Smooth muscle cell (in vitro differentiated cells): Measurements from ENCODE around the gene SLC44A5. TPM values are rescaled to one million over a fixed set of nuclear protein-coding genes. Genes with fewer than 3 reads are reported as not detected.

Experiments used
- DNase-seq: peaks from one replicate; lab custom pipeline; 2025; ENCODE audit not compliant: unreplicated experiment; lab: John Stamatoyannopoulos, UW
- H2AFZ ChIP-seq: fragments of 200-600 bp; sonication (generic); 2 replicates; pipeline ENCODE4 v1.6.0; 2016; ENCODE audit warnings: antibody characterized with exemption, low read depth, mild to moderate bottlenecking
- H3F3A ChIP-seq: fragments of 200-600 bp; sonication (generic); 2 replicates; pipeline ENCODE4 v1.6.0; 2017; ENCODE audit warnings: antibody characterized with exemption, low read depth
- H3K27ac ChIP-seq: fragments of 200-600 bp; sonication (generic); 2 replicates; pipeline ENCODE4 v1.5.1; 2016; ENCODE audit warnings: low read depth, mild to moderate bottlenecking
- H3K27me3 ChIP-seq: fragments of 200-600 bp; sonication (generic); 2 replicates; pipeline ENCODE4 v1.6.1; 2016; ENCODE audit warnings: low read depth, mild to moderate bottlenecking
- H3K36me3 ChIP-seq: fragments of 200-600 bp; sonication (generic); 2 replicates; pipeline ENCODE4 v1.5.1; 2016; ENCODE audit warnings: low read depth
- H3K4me1 ChIP-seq: fragments of 200-600 bp; sonication (generic); 2 replicates; pipeline ENCODE4 v1.5.1; 2016; ENCODE audit warnings: low read depth
- H3K4me2 ChIP-seq: fragments of 200-600 bp; sonication (generic); 2 replicates; pipeline ENCODE4 v1.6.0; 2016; ENCODE audit warnings: mild to moderate bottlenecking
- H3K4me3 ChIP-seq: fragments of 200-600 bp; sonication (generic); 2 replicates; pipeline ENCODE4 v1.5.1; 2016; ENCODE audit warnings: mild to moderate bottlenecking
- H3K79me2 ChIP-seq: fragments of 200-600 bp; sonication (generic); 2 replicates; pipeline ENCODE4 v1.6.0; 2016; ENCODE audit warnings: low read depth, mild to moderate bottlenecking
- H3K9ac ChIP-seq: fragments of 200-600 bp; sonication (generic); 2 replicates; pipeline ENCODE4 v1.6.0; 2016; ENCODE audit warnings: low read depth
- H3K9me3 ChIP-seq: fragments of 200-600 bp; sonication (generic); replicated peaks from 2 replicates; pipeline ENCODE4 v1.5.1; 2016; ENCODE audit warnings: low read depth
- H4K20me1 ChIP-seq: fragments of 200-600 bp; sonication (generic); 2 replicates; pipeline ENCODE4 v1.6.0; 2016; ENCODE audit warnings: low read depth
- WGBS: methylation state at CpG from one replicate; pipeline ENCODE4 v1.1.7; 2016; ENCODE audit warnings: low lambda C conversion rate; 5-methylcytosine and 5-hydroxymethylcytosine counted together
- polyA plus RNA-seq: library from polyadenylated mRNA; unstranded; fragments of >200 nt; fragmentation: Nextera tagmentation; extraction: Ambion mirVana; gene quantifications from 2 replicates; pipeline ENCODE4 v1.2.1, GENCODE V29; 2016
- total RNA-seq: library from RNA; depleted of rRNA; stranded (reverse); fragments of >200 nt; gene quantifications from 2 replicates; pipeline ENCODE4 v1.2.3, GENCODE V29; 2014
- TF ChIP-seq, protein P1 (sequence below): fragments of 200-600 bp; sonication (generic); IDR thresholded peaks from 2 replicates; pipeline ENCODE4 v1.5.1; 2017; ENCODE audit warnings: borderline replicate concordance, mild to moderate bottlenecking, antibody characterized with exemption; ENCODE audit not compliant: insufficient read depth, poor library complexity, severe bottlenecking

SLC44A5 gene
- total and polyA plus RNA-seq, 2 experiments from 2014 or later: 0.89 to 4.4 TPM

DNA sequence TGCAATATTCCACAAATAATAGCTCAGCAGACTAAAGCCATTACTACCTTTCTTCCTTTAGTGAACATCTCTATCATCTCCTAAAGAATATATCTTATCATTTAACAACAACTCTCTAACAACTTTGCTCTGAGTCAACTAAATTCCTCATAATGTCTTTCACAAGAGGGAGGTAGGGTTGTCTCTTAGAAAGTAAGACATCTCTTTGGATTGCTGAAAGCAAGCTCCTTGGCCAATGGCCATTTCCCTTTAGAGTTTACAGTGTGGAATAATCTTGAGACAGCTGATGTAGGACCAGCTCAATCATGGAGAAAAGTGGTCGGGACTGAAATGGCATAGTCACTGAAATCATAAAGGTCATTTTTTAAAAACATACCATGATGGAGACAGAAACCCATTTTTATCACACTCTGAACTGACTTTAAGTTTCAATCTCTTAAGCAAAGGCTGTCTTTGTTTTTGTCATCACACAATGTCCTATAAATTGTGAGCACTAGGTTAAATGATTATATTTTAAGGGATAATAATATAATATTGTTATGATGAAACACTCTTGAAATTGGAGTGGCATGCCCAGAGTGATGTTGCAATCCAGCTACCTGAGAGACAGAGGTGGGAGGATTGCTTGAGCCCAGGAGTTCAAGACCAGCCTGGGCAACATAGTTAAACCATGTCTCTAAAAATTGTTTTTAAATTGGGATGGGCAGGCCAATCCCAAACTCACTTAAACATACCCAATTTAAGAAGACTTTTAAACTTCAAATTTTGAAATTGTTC lies 91.1 kb downstream of the SLC44A5 start:
- Histone ChIP-seq H3K4me3 (no peak overlapping the region), H3K4me2 (no peak overlapping the region), H2AFZ (no peak overlapping the region), H3K27me3 (no peaks in the 10 kb centered on the region), H3K27ac (no peak overlapping the region), H3K36me3 (no peaks in the 10 kb centered on the region), H3K79me2 (no peaks in the 10 kb centered on the region), H3K9me3 (no peaks in the 10 kb centered on the region), H3K9ac (no peak overlapping the region), H3K4me1 (peaks cover 14% of the 10 kb centered on the region), H4K20me1 (no peaks in the 10 kb centered on the region), H3F3A (peaks cover 19% of the 10 kb centered on the region)
- TF ChIP-seq, protein P1, sequence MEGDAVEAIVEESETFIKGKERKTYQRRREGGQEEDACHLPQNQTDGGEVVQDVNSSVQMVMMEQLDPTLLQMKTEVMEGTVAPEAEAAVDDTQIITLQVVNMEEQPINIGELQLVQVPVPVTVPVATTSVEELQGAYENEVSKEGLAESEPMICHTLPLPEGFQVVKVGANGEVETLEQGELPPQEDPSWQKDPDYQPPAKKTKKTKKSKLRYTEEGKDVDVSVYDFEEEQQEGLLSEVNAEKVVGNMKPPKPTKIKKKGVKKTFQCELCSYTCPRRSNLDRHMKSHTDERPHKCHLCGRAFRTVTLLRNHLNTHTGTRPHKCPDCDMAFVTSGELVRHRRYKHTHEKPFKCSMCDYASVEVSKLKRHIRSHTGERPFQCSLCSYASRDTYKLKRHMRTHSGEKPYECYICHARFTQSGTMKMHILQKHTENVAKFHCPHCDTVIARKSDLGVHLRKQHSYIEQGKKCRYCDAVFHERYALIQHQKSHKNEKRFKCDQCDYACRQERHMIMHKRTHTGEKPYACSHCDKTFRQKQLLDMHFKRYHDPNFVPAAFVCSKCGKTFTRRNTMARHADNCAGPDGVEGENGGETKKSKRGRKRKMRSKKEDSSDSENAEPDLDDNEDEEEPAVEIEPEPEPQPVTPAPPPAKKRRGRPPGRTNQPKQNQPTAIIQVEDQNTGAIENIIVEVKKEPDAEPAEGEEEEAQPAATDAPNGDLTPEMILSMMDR: no peak
- WGBS: 89% methylated on average over 1 of the region's 1 CpG
- no peak for DNase-seq

GRCh38 chr1:75518686-75519085 lies 92.2 kb downstream of the SLC44A5 start:
- TF ChIP-seq, protein P1: no peak

DNA sequence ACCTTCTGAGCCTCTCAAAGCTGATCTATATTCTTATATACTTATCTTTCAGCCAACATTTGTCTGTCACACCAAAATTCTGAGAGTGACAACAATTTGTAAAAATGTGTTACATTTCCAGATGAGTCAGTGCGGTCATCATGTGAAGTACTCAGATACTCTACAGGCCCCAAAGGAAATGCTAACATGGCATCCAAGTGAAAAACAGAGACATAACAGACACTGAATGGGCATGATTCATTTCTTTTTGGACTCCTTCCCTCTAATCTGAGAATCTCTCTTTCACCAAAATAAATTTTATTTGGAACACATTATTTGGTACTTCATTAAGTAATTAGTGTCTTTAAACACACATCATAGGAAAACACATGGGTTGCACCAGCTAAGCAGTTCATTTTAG lies 96.6 kb downstream of the SLC44A5 start:
- H3F3A ChIP-seq: no peaks in the 10 kb centered on the region
- no peaks in the 10 kb centered on the region for H3K4me1 ChIP-seq
- TF ChIP-seq, protein P1: no peak
- H3K36me3 ChIP-seq: no peaks in the 10 kb centered on the region
- H3K9me3 ChIP-seq: no peaks in the 10 kb centered on the region
- H3K9ac ChIP-seq: no peak overlapping the region
- H3K4me2 ChIP-seq: no peak overlapping the region
- no peaks in the 10 kb centered on the region for H3K79me2 ChIP-seq
- no peak overlapping the region for H2AFZ ChIP-seq
- no peak for DNase-seq
- H3K27me3 ChIP-seq: no peaks in the 10 kb centered on the region
- H3K4me3 ChIP-seq: no peak overlapping the region
- 62% methylated on average over 1 of the region's 1 CpG for WGBS
- H3K27ac ChIP-seq: no peak overlapping the region
- H4K20me1 ChIP-seq: no peaks in the 10 kb centered on the region

More at GRCh38 chr1:75518686-75519085, 92.2 kb downstream of the SLC44A5 start:
- Histone ChIP-seq H3K27me3 (no peaks in the 10 kb centered on the region), H4K20me1 (no peaks in the 10 kb centered on the region), H3K9me3 (no peaks in the 10 kb centered on the region), H3K36me3 (no peaks in the 10 kb centered on the region), H3K4me1 (peaks cover 14% of the 10 kb centered on the region), H2AFZ (no peak overlapping the region), H3K27ac (no peak overlapping the region), H3K4me2 (no peak overlapping the region), H3K9ac (no peak overlapping the region), H3K79me2 (no peaks in the 10 kb centered on the region), H3K4me3 (no peak overlapping the region), H3F3A (peaks cover 19% of the 10 kb centered on the region)
- 81% methylated on average over 2 of the region's 2 CpGs for WGBS
- no peak for DNase-seq

- TF ChIP-seq, protein P1: no peak
- H3K36me3 ChIP-seq: no peaks in the 10 kb centered on the region
Measured at GRCh38 chr1:75506976-75507375, 103.9 kb downstream of the SLC44A5 start.

More at GRCh38 chr1:75506976-75507375, 103.9 kb downstream of the SLC44A5 start:
- no peaks in the 10 kb centered on the region for H4K20me1 ChIP-seq
- no peak overlapping the region for H3K9ac ChIP-seq
- H3K4me2 ChIP-seq: no peak overlapping the region
- no peak overlapping the region for H3K27ac ChIP-seq
- H3K79me2 ChIP-seq: no peaks in the 10 kb centered on the region
- no peak for DNase-seq
- no peak overlapping the region for H3K4me3 ChIP-seq
- H3K27me3 ChIP-seq: no peaks in the 10 kb centered on the region
- 86% methylated on average over 1 of the region's 1 CpG for WGBS
- no peaks in the 10 kb centered on the region for H3K4me1 ChIP-seq
- H3K9me3 ChIP-seq: no peaks in the 10 kb centered on the region
- H3F3A ChIP-seq: no peaks in the 10 kb centered on the region
- no peak overlapping the region for H2AFZ ChIP-seq
